PC-9 (cell line): ENCODE data around the gene CDKN2D. TPM values are rescaled to one million over a fixed set of nuclear protein-coding genes. Genes with fewer than 3 reads are reported as not detected.

Experiments
- BruUV-seq: library from RNA; stranded (reverse); fragments of 400-500 nt; replicated peaks from 2 replicates; lab custom pipeline; 2021; lab: Mats Ljungman, UMichigan
- CTCF ChIA-PET: fragments of 300-600 bp; sonication (Branson Sonifier 250); formaldehyde crosslinking; loops from one replicate; lab custom pipeline; 2022; ENCODE audit warnings: antibody characterized with exemption; lab: Charles Lee
- POLR2A ChIA-PET: fragments of 300-600 bp; sonication (Branson Sonifier 250); formaldehyde crosslinking; loops from one replicate; lab custom pipeline; 2022; ENCODE audit warnings: antibody characterized with exemption; ENCODE audit not compliant: unreplicated experiment; lab: Charles Lee
- DNase-seq, 2 experiments: peaks; one replicate each; pipeline versions ENCODE4 v3.0.0 to v3.0.0-alpha.2; 2015 to 2022; ENCODE audit warnings: mixed read lengths in 1 of 2
- H2AFZ ChIP-seq: fragments of 200-600 bp; sonication (generic); 2 replicates; pipeline ENCODE4 v1.8.1; 2017; ENCODE audit warnings: antibody characterized with exemption
- H3F3A ChIP-seq: fragments of 200-600 bp; sonication (generic); 2 replicates; pipeline ENCODE4 v1.8.1; 2017; ENCODE audit warnings: antibody characterized with exemption, mild to moderate bottlenecking, low read depth; ENCODE audit not compliant: insufficient read depth
- H3K27ac ChIP-seq: fragments of 200-600 bp; sonication (generic); 2 replicates; pipeline ENCODE4 v1.6.1; 2016; ENCODE audit warnings: mixed run types
- H3K27me3 ChIP-seq: fragments of 200-600 bp; sonication (generic); 2 replicates; pipeline ENCODE4 v1.6.1; 2016; ENCODE audit warnings: low read depth, mixed run types; ENCODE audit not compliant: insufficient read depth
- H3K36me3 ChIP-seq: fragments of 200-600 bp; sonication (generic); 2 replicates; pipeline ENCODE4 v1.6.1; 2016; ENCODE audit warnings: low read depth, mixed run types
- H3K4me1 ChIP-seq: fragments of 200-600 bp; sonication (generic); replicated peaks from 2 replicates; pipeline ENCODE4 v1.6.1; 2016; ENCODE audit warnings: mixed run types; ENCODE audit not compliant: insufficient read depth
- H3K4me2 ChIP-seq: fragments of 200-600 bp; sonication (generic); 2 replicates; pipeline ENCODE4 v1.6.1; 2017; ENCODE audit warnings: mixed run types
- H3K4me3 ChIP-seq: fragments of 200-600 bp; sonication (generic); 2 replicates; pipeline ENCODE4 v1.6.1; 2016; ENCODE audit warnings: mixed run types
- H3K79me2 ChIP-seq: fragments of 200-600 bp; sonication (generic); 2 replicates; pipeline ENCODE4 v1.6.1; 2017; ENCODE audit warnings: low read depth, mixed run types
- H3K9me2 ChIP-seq: fragments of 200-600 bp; sonication (generic); 2 replicates; pipeline ENCODE4 v1.8.1; 2017; ENCODE audit warnings: mild to moderate bottlenecking; ENCODE audit not compliant: insufficient read depth
- H3K9me3 ChIP-seq: fragments of 200-600 bp; sonication (generic); 2 replicates; pipeline ENCODE4 v1.8.1; 2016; ENCODE audit warnings: low read depth; ENCODE audit not compliant: insufficient read depth
- H4K20me1 ChIP-seq: fragments of 200-600 bp; sonication (generic); 2 replicates; pipeline ENCODE4 v1.8.1; 2017; ENCODE audit not compliant: insufficient read depth
- EZH2 ChIP-seq: fragments of 200-600 bp; sonication (generic); IDR thresholded peaks from 2 replicates; pipeline ENCODE4 v1.8.0; 2017; ENCODE audit warnings: antibody characterized with exemption, low read depth
- intact Hi-C: fragments of 100-400 bp; cut with micrococcal nuclease; formaldehyde crosslinking; loops from one replicate; pipeline ENCODE4 v1.10.0; 2022; ENCODE audit not compliant: unreplicated experiment
- total RNA-seq: library from RNA; stranded (reverse); gene quantifications from 2 replicates; pipeline ENCODE4 v1.2.3, GENCODE V29; 2021
- TF ChIP-seq, protein P1 (sequence below): fragments of 200-600 bp; sonication (generic); conservative IDR thresholded peaks from 2 replicates; pipeline ENCODE4 v1.6.1; 2017; ENCODE audit warnings: mixed run types, antibody characterized with exemption, mild to moderate bottlenecking, moderate library complexity

CDKN2D gene
- total RNA-seq, 1 experiment from 2014 or later, result 8.3 TPM

DNA sequence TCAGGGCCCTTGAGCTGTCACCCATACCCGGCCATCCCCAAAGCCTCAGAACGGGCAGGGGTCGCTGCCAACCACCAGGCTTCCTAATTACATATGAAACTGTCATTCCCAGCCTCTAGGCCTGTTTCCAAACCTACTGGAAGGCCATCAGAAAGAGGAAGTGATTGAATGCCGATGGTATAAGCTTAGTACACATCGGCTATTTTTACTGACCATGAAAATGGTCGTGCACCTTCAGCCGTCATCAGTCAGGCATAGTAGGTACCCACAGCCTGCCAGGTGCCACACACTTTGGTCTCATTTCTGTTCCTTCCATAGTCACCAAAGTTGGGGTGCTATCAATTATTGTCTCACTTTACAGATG lies 13.2 kb downstream of the CDKN2D start:
- Histone ChIP-seq H3K9me3 (no peaks in the 10 kb centered on the region), H3K9me2 (no peaks in the 10 kb centered on the region), H3K27me3 (no peaks in the 10 kb centered on the region), H3K79me2 (no peaks in the 10 kb centered on the region), H3K4me2 (no peak overlapping the region), H3K4me1 (no peaks in the 10 kb centered on the region), H3K4me3 (no peak overlapping the region), H3K36me3 (peaks cover 20% of the 10 kb centered on the region), H4K20me1 (no peaks in the 10 kb centered on the region; the same call in none of the 2 replicates), H3K27ac (no peak overlapping the region), H3F3A (peaks cover 46% of the 10 kb centered on the region), H2AFZ (no peak overlapping the region)
- intact Hi-C loops, result no loop called here
- TF ChIP-seq, protein P1, sequence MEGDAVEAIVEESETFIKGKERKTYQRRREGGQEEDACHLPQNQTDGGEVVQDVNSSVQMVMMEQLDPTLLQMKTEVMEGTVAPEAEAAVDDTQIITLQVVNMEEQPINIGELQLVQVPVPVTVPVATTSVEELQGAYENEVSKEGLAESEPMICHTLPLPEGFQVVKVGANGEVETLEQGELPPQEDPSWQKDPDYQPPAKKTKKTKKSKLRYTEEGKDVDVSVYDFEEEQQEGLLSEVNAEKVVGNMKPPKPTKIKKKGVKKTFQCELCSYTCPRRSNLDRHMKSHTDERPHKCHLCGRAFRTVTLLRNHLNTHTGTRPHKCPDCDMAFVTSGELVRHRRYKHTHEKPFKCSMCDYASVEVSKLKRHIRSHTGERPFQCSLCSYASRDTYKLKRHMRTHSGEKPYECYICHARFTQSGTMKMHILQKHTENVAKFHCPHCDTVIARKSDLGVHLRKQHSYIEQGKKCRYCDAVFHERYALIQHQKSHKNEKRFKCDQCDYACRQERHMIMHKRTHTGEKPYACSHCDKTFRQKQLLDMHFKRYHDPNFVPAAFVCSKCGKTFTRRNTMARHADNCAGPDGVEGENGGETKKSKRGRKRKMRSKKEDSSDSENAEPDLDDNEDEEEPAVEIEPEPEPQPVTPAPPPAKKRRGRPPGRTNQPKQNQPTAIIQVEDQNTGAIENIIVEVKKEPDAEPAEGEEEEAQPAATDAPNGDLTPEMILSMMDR, result no peak
- TF ChIP-seq EZH2, result no peak
- CTCF ChIA-PET, result no interaction called here
- no peak for DNase-seq
- POLR2A ChIA-PET, result no interaction called here
- no TSS peak for BruUV-seq

- POLR2A ChIA-PET, result no interaction called here
- Histone ChIP-seq H3K4me1 (no peaks in the 10 kb centered on the region), H3K79me2 (no peaks in the 10 kb centered on the region), H3F3A (peaks cover 47% of the 10 kb centered on the region), H3K9me3 (no peaks in the 10 kb centered on the region), H3K9me2 (no peaks in the 10 kb centered on the region), H3K27me3 (no peaks in the 10 kb centered on the region), H2AFZ (no peak overlapping the region), H4K20me1 (no peaks in the 10 kb centered on the region; the same call in none of the 2 replicates), H3K27ac (no peak overlapping the region), H3K36me3 (peaks cover 17% of the 10 kb centered on the region), H3K4me2 (no peak overlapping the region), H3K4me3 (no peak overlapping the region)
- TF ChIP-seq, protein P1, result no peak
- no peak for TF ChIP-seq EZH2
- no peak for DNase-seq
- no TSS peak for BruUV-seq
- intact Hi-C loops, result no loop called here
- CTCF ChIA-PET, result no interaction called here
These were observed 13.8 kb downstream of the CDKN2D start for GRCh38 chr19:10554760-10555609.

- DNase-seq, result no peak
- H3K9me2 ChIP-seq, result no peaks in the 10 kb centered on the region
- H2AFZ ChIP-seq, result no peak overlapping the region
- no peak overlapping the region for H3K27ac ChIP-seq
- H3K79me2 ChIP-seq, result no peaks in the 10 kb centered on the region
- BruUV-seq, result no TSS peak
- peaks cover 44% of the 10 kb centered on the region for H3F3A ChIP-seq
- no peaks in the 10 kb centered on the region; the same call in none of the 2 replicates for H4K20me1 ChIP-seq
- ChIA-PET CTCF (no interaction called here), POLR2A (no interaction called here)
- H3K27me3 ChIP-seq, result no peaks in the 10 kb centered on the region
- intact Hi-C loops, result no loop called here
- TF ChIP-seq, protein P1, result no peak
- TF ChIP-seq EZH2, result no peak
- no peak overlapping the region for H3K4me2 ChIP-seq
- no peak overlapping the region for H3K4me3 ChIP-seq
- peaks cover 17% of the 10 kb centered on the region for H3K36me3 ChIP-seq
- H3K4me1 ChIP-seq, result no peaks in the 10 kb centered on the region
- no peaks in the 10 kb centered on the region for H3K9me3 ChIP-seq
These were observed 14.8 kb downstream of the CDKN2D start for GRCh38 chr19:10553943-10554381.
